Measurements from ENCODE around the gene MUC12. TPM values are rescaled to one million over a fixed set of nuclear protein-coding genes. Genes with fewer than 3 reads are reported as not detected.

MUC12 gene
- polyA plus RNA-seq, 1 donor (not counting 4 experiments of a cell fraction or from before 2014, with no cell fraction given) = 0.24 TPM

GRCh38 chr7:100967292-100967863, 2.0 kb upstream of the MUC12 start:
- Histone ChIP-seq H3K9ac (ENCODE audit: control insufficient read depth, extremely low read depth, insufficient read depth, low read length) (no peak overlapping the region), H3K4me2 (ENCODE audit: control insufficient read depth, extremely low read depth, insufficient read depth, low read depth, low read length) (no peak overlapping the region), H3K79me2 (ENCODE audit: control insufficient read depth, insufficient read depth, low read length) (no peaks in the 10 kb centered on the region), H3K27me3 (ENCODE audit: control insufficient read depth, extremely low read depth, insufficient read depth, low read length) (peaks cover 43% of the 10 kb centered on the region), H3K4me3 (ENCODE audit: control insufficient read depth in 2 of 3, extremely low read depth in 1 of 3, insufficient read depth in 2 of 3, low read depth in 1 of 3, low read length in 3 of 3) (no peak overlapping the region), H3K9me1 (ENCODE audit: control insufficient read depth, extremely low read depth, insufficient read depth, low read length) (no peaks in the 10 kb centered on the region), H4K20me1 (ENCODE audit: control insufficient read depth, extremely low read depth, insufficient read depth, low read length) (no peaks in the 10 kb centered on the region), H2AFZ (ENCODE audit: control insufficient read depth, low read length) (no peak overlapping the region), H3K4me1 (ENCODE audit: control insufficient read depth, extremely low read depth, insufficient read depth, low read length) (no peaks in the 10 kb centered on the region), H3K36me3 (ENCODE audit: control insufficient read depth in 2 of 2, extremely low read depth in 1 of 2, insufficient read depth in 2 of 2, low read length in 2 of 2) (no peaks in the 10 kb centered on the region), H3K9me3 (ENCODE audit: control insufficient read depth, low read depth, low read length) (no peaks in the 10 kb centered on the region), H3K27ac (ENCODE audit: control insufficient read depth, insufficient read depth, low read length) (no peak overlapping the region)
- DNase-seq (ENCODE audit: low read depth, low spot score) = no peak
- dilution Hi-C loops (cut with MboI; ENCODE audit: extremely low pct_ligation_motif_present, low sequenced_read_pairs) = no loop called here
- TF ChIP-seq EZH2 (IDR thresholded peaks at IDR 0.05; ENCODE audit: low read length) (peak; percentile 31), CTCF (optimal IDR thresholded peaks at IDR 0.05 in 1 of 3, IDR thresholded peaks at IDR 0.05 in 1 of 3, conservative IDR thresholded peaks at IDR 0.05 in 1 of 3; ENCODE audit: extremely low read depth in 1 of 3, insufficient read depth in 2 of 3, low read length in 3 of 3) (no peak)
- no peak for FAIRE-seq

GRCh38 chr7:100968031-100968430, 1.3 kb upstream of the MUC12 start:
- H3K36me3 ChIP-seq (ENCODE audit: control insufficient read depth in 2 of 2, extremely low read depth in 1 of 2, insufficient read depth in 2 of 2, low read length in 2 of 2) = no peaks in the 10 kb centered on the region
- no peaks in the 10 kb centered on the region for H4K20me1 ChIP-seq (ENCODE audit: control insufficient read depth, extremely low read depth, insufficient read depth, low read length)
- no peaks in the 10 kb centered on the region for H3K79me2 ChIP-seq (ENCODE audit: control insufficient read depth, insufficient read depth, low read length)
- dilution Hi-C loops (cut with MboI; ENCODE audit: extremely low pct_ligation_motif_present, low sequenced_read_pairs) = no loop called here
- DNase-seq (ENCODE audit: low read depth, low spot score) = no peak
- H3K9me1 ChIP-seq (ENCODE audit: control insufficient read depth, extremely low read depth, insufficient read depth, low read length) = no peaks in the 10 kb centered on the region
- no peaks in the 10 kb centered on the region for H3K9me3 ChIP-seq (ENCODE audit: control insufficient read depth, low read depth, low read length)
- H3K9ac ChIP-seq (ENCODE audit: control insufficient read depth, extremely low read depth, insufficient read depth, low read length) = no peak overlapping the region
- no peak for FAIRE-seq
- TF ChIP-seq EZH2 (IDR thresholded peaks at IDR 0.05; ENCODE audit: low read length) = no peak
- no peak for TF ChIP-seq CTCF (optimal IDR thresholded peaks at IDR 0.05 in 1 of 3, IDR thresholded peaks at IDR 0.05 in 1 of 3, conservative IDR thresholded peaks at IDR 0.05 in 1 of 3; ENCODE audit: extremely low read depth in 1 of 3, insufficient read depth in 2 of 3, low read length in 3 of 3)
- no peak overlapping the region for H2AFZ ChIP-seq (ENCODE audit: control insufficient read depth, low read length)
- no peak overlapping the region for H3K4me2 ChIP-seq (ENCODE audit: control insufficient read depth, extremely low read depth, insufficient read depth, low read depth, low read length)
- H3K27ac ChIP-seq (ENCODE audit: control insufficient read depth, insufficient read depth, low read length) = no peak overlapping the region
- H3K4me1 ChIP-seq (ENCODE audit: control insufficient read depth, extremely low read depth, insufficient read depth, low read length) = no peaks in the 10 kb centered on the region
- no peak overlapping the region for H3K4me3 ChIP-seq (ENCODE audit: control insufficient read depth in 2 of 3, extremely low read depth in 1 of 3, insufficient read depth in 2 of 3, low read depth in 1 of 3, low read length in 3 of 3)
- H3K27me3 ChIP-seq (ENCODE audit: control insufficient read depth, extremely low read depth, insufficient read depth, low read length) = peaks cover 43% of the 10 kb centered on the region

Data from keratinocyte (primary cell).